Inferior parietal cortex (tissue), 1 donor: ENCODE results near the gene CDC42SE1.
A peak's percentile ranks its signal among the peaks of the same experiment; 100 is the strongest.

Experiments used
- DNase-seq: peaks from one replicate; pipeline ENCODE4 v3.0.0-alpha.2; 2016; ENCODE audit errors: extremely low spot score

Gene CDC42SE1

GRCh38 chr1:151008244-151009205, 50.9 kb downstream of the CDC42SE1 start, which contains the start of gene PRUNE1:
Gene PRUNE1, plus strand, starts transcription at chr1:151008449. Its CDS starts 184 bp downstream, at chr1:151008633.
- DNase-seq: peak; percentile 97

DNA sequence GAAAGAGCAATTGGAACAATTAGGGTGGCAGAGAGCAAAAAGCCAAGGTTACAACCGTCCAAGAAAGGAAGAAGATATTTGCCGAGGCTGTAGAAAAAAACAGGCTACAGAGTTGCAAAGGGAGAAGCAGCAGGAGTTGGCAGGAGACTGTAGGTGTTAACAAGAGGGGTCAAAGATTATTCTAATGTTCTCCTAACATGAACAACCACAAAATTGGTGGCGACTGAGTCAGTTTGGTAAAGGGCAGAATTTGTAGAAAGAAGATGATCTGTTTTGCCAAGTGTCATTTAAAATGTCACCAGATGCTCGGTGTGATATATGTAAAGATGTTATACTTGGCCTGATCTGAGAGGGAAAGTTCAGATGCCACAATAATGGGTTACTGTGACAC, 51.6 kb downstream of the CDC42SE1 start:
- DNase-seq: no peak

DNA sequence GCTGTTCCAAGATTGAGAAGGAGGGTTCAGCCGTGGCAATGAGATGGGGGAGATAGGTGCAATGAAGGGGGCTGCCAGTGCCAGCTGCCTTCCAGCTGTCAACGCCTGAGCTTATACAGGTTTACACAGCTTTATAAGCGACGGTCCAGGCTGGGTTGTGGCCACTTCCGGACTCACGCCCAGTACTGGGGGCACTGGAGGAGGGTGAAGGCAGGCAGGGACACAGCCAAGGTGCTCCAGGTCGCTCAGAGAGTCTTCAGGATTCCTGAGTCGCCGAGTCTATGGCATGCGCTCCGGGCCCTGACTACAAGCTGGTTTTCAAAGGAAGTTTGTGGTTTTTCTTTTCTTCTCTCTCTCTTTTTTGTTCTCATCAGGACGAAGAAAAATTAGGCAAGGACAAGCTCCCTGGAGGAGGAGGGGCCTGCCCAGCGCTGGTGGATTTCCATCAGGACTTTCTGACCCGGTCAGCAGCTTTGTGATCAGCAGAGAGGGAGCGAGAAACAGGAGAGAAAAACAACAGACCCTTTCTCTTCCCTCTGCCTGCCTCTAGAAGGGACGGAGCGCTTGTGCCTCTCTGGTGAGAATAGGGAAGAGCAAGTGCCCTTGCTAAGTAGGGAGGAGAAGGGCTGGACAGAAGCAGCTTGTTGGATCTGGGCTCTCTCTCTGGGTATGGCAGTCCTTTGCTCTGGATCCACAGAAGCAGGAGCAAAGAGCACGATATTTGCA, 52.9 kb downstream of the CDC42SE1 start, which contains the start of gene MINDY1:
MINDY1 (minus strand) TSS at position 576 of the 726 bp plus-strand sequence. CDS start 4,285 bp downstream, outside the sequence.
- DNase-seq: peak; percentile 87

DNA sequence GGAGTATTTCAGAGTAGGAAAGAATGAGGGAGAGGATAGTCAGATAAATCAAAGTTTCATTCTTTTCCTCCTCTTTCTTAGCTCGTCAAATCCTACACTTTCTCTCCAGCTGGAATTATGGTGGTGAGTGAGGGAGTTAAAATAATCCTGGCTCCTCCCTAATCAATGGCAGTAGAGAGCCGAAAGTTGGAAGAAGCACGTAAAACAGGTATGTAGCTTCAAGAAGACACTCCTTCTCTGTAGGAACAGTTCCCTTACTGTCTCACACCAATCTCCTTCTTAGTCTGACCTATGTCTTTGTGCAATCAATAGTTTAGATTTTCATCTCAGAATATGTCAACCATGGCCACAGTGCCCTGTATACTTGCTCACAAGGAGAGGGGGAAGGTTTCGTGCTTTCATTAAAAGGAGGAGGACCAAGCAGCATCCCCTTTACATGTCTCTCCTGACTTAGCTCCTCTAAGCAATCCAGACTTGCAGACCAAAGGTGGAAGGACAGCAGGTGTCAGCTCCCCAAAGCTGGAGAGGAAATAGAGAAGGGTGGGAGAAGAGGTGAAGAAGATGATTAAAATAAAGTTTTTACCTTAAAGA, 53.6 kb downstream of the CDC42SE1 start:
- peak; percentile 32 for DNase-seq

DNA sequence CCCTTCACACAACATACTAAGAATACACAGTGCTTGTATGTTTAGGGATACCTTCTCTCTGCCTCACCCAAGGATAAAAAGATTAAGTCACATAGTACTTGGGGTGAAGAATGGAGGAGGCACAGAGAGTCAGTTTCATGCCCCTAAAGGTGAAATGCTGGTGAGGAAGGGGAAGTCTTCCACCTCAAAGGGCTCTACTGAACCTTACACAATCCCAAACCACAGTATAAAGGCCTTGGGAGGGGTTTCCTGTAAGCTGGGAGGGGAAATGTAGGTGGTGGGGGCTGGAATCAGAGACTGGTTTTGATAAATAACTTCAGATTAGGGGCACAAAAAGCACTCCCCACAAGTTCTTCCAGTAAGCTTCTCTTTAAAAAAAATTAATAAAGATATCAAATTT, 56.2 kb downstream of the CDC42SE1 start:
- DNase-seq: no peak

- no peak for DNase-seq
Observed at GRCh38 chr1:151002611-151003010, 56.8 kb downstream of the CDC42SE1 start.

DNA sequence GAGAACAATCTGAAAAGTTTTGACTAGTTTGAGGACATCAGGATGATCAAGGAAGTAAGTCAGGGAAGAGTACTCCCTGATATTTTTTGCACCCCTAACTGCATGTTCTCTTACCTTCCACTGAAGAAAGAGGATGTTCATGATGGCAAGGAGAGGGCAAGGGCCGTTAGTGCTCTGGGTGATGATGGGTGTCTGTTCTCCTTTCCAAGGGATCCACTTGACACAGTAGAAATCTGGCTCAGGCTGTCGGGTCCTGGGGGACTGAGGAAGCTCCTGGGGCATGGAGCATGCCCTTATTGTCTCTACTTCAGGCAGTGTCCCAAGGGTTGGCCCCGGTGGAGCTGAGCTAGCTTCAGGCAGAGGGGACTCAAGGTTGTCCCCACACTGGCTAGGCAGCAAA, 57.4 kb downstream of the CDC42SE1 start:
- DNase-seq: no peak

DNA sequence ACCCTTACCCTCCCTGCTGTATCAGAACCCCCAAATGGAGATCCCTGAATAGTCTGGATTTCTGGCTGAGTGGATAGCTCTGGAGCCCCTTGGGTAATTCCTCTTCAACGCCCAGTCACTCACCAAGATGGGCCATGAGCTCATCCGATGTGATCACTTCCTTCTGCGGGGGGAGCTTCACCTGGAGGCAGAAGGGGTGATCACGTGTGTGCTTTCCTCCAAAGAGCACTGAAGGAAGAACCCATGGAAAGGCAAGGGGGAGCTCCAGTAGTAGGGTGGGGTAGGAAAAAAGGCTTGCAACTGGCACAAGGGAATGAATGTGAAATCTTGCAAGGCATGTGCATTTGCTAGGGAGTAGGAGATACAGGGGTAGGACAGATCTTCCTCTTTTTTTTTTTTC, 57.8 kb downstream of the CDC42SE1 start:
- no peak for DNase-seq
